ENCODE results near the gene BTBD1.

DNA sequence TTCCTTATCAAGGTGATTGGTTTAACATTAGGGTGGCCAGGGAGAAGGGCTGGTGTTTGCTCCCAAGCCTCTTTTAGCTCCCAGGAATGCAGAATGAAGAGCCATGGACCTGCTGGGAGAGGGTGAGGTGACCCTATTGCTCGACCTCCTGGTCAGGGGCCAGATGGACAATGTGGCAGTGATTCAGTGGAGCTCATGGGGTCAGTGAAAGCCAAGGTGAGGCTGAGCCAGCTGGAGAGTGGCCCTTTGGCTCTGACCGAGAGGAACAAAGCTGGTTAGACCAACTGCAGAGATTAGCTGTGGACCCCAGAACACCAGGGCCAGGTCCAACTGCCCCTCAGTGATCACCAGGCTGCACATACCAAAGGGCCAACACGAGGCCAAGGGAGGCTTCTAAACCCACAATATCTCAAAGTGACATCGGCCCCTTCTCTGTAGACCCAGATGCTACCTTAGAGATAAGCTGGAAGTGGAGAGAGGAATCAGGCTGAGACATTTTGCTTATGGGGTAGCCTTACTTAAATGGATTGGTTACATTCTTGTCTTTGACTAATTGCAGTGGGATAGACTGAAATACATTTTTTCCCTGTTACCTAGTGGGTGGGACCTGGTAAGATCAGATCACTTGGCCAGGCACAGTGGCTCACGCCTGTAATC, 15.8 kb upstream of the BTBD1 start:
- no peak for TF ChIP-seq POLR2A (IDR thresholded peaks at IDR 0.05; ENCODE audit: low read depth, low read length)
- no peak for TF ChIP-seq EZH2 (IDR thresholded peaks at IDR 0.05; ENCODE audit: borderline replicate concordance, low read depth, low read length, severe bottlenecking)
- TF ChIP-seq JUN (IDR thresholded peaks at IDR 0.05; ENCODE audit: borderline replicate concordance, insufficient read depth, insufficient read length, low read depth): no peak
- TF ChIP-seq MAX (IDR thresholded peaks at IDR 0.05; ENCODE audit: insufficient read depth, insufficient read length): no peak
